Ovary (tissue), 3 donors: ENCODE measurements around the gene MST1.
"Not testable (repeated sequence)": the region's sequence is repeated elsewhere in the genome, so short reads cannot be mapped to it uniquely, and the experiment has no call there.

Source experiments
- CTCF ChIP-seq, 3 donors: fragments of 450-650 bp in 2 of 3; fragments of 200-600 bp in 1 of 3; IDR thresholded peaks; one replicate each; pipeline versions ENCODE4 v1.5.1 to v1.8.0; 2016 to 2022; ENCODE audit warnings: antibody characterized with exemption in 3 of 3, mild to moderate bottlenecking in 1 of 3
- EP300 ChIP-seq: sonication (generic); formaldehyde crosslinking; IDR thresholded peaks from one replicate; pipeline ENCODE4 v1.6.1; 2017; ENCODE audit warnings: antibody characterized with exemption
- donor health status: DM: no; HTN: no; CAD: no.

DNA sequence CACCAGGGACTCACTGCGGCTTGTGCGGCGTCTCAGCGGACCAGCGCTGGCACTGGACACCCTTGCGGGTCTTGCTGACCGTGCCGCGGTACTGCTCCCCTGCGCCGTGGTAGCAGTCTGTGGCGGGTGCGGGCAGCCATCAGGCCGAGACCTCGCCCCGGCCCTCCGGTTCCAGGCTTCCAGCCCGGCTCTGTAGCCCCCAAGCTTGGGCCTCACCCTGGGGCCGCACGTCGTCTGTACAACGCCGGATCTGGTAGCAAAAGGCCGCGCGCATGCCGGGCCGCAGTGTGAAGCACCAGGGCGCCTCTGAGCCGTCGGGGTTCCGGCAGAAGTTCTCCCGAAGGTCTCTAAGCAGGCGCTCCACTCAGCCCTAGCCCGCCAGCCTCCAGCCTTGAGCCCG lies 3.4 kb downstream of the MST1 start:
- not testable (repeated sequence) for TF ChIP-seq CTCF (IDR thresholded peaks at IDR 0.05); EP300
